Adrenal gland (tissue), 12 donors: Measurements from ENCODE around the gene MSMP. TPM values are rescaled to one million over a fixed set of nuclear protein-coding genes. Genes with fewer than 3 reads are reported as not detected.

Experiments
- DNase-seq, 7 donors: peaks; one replicate each; pipeline ENCODE4 v3.0.0-alpha.2; 2019 to 2020
- H3K27ac ChIP-seq, 5 donors: fragments of 200-600 bp; sonication (generic) in 4 of 5; 1 replicate in 3 of 5; 2 replicates in 2 of 5; pipeline versions ENCODE4 v1.5.1 to v1.8.0; 2016 to 2020; ENCODE audit warnings: mild to moderate bottlenecking in 1 of 5
- H3K27me3 ChIP-seq: fragments of 200-600 bp; 2 replicates; pipeline ENCODE4 v1.8.0; 2021
- H3K36me3 ChIP-seq, 2 donors: fragments of 200-600 bp; replicated peaks in 1 of 2; 1 replicate in 1 of 2; 2 replicates in 1 of 2; pipeline versions ENCODE4 v1.5.1 to v1.8.0; 2018 to 2022
- H3K4me1 ChIP-seq, 2 donors: fragments of 200-600 bp; replicated peaks in 1 of 2; 1 replicate in 1 of 2; 2 replicates in 1 of 2; pipeline versions ENCODE4 v1.5.1 to v1.8.0; 2018 to 2021
- H3K4me3 ChIP-seq, 4 donors: fragments of 200-600 bp; sonication (generic) in 3 of 4; one replicate each; pipeline ENCODE4 v1.5.1; 2016 to 2018
- H3K9me3 ChIP-seq, 3 donors: fragments of 200-600 bp; sonication (generic) in 1 of 3; replicated peaks in 1 of 3; 1 replicate in 2 of 3; 2 replicates in 1 of 3; pipeline versions ENCODE4 v1.5.1 to v1.8.0; 2016 to 2021
- CTCF ChIP-seq, 6 experiments: fragments of 450-650 bp in 4 of 6; fragments of 200-600 bp in 2 of 6; sonication (generic) in 1 of 6; IDR thresholded peaks; 1 replicate in 5 of 6; 2 replicates in 1 of 6; pipeline versions ENCODE4 v1.5.1 to v1.8.0; 2016 to 2021; ENCODE audit warnings: antibody characterized with exemption in 6 of 6, mild to moderate bottlenecking in 2 of 6, moderate library complexity in 1 of 6
- POLR2A ChIP-seq, 2 donors: fragments of 450-650 bp; IDR thresholded peaks; one replicate each; pipeline ENCODE4 v1.6.1; 2017; ENCODE audit warnings: antibody characterized with exemption in 2 of 2, mild to moderate bottlenecking in 2 of 2, moderate library complexity in 1 of 2
- WGBS, 4 donors: extraction: QIAGEN DNeasy Blood & Tissue Kit in 2 of 4; methylation state at CpG; one replicate each; pipeline versions ENCODE4 v1.1.5 to v1.1.7; 2013 to 2017; 5-methylcytosine and 5-hydroxymethylcytosine counted together
- intact Hi-C, 2 donors: fragments of 100-400 bp; cut with DNase I; formaldehyde crosslinking; loops; one replicate each; pipeline versions ENCODE4 v1.14.1 to v1.15.0; 2022 to 2023
- polyA plus RNA-seq, 3 donors: library from polyadenylated mRNA; stranded (reverse); fragments of 200-250 nt in 2 of 3; fragments of 350-450 nt in 1 of 3; fragmentation: Illumina TruSeq in 1 of 3; extraction: RNeasy Lipid Tissue Mini Kit (QIAGEN cat#74804) in 1 of 3; gene quantifications; one replicate each; pipeline ENCODE4 v1.2.3, GENCODE V29; 2013 to 2014
- total RNA-seq, 9 donors: library from RNA; depleted of rRNA in 4 of 9; stranded (reverse); fragments of >200 nt in 4 of 9; fragments of 120-200 nt in 1 of 9; fragmentation: NEBNext Ultra II Directional in 1 of 9; extraction: Animal tissue kit (Norgen Biotek cat#: 25700) in 1 of 9; gene quantifications; one replicate each; pipeline versions ENCODE4 v1.1.0 to v1.2.4, GENCODE V29; 2013 to 2023
- donor health status: healthy with polysubstance abuse.
- donor health status: Bipolar disorder and iron deficiency.
- donor health status: DM: yes; HTN: yes; CAD: no.
- donor health status: DM: no; HTN: no; CAD: no.
- donor health status: DM: no; HTN: no; CAD: no.
- donor health status: DM: yes; HTN: yes; CAD: no.

MSMP gene
- total and polyA plus RNA-seq, 12 donors: 0.56 to 2.0 (median 1.2) TPM; not detected in 8

- TF ChIP-seq CTCF (IDR thresholded peaks at IDR 0.05) (no peak), POLR2A (IDR thresholded peaks at IDR 0.05) (no peak)
- DNase-seq: peak in 1 of 7 donors; percentile 35
- Histone ChIP-seq H3K27me3 (no peaks in the 10 kb centered on the region), H3K9me3 (no peaks in the 10 kb centered on the region), H3K4me3 (peak overlapping the region in 1 of 4 donors; percentile 92), H3K27ac (peak overlapping the region in 4 of 5 donors; percentile 51 to 95 (median 82)), H3K36me3 (peaks cover 0 to 40% of the 10 kb centered on the region in 2 donors), H3K4me1 (peaks cover 34 to 39% of the 10 kb centered on the region in 2 donors)
- WGBS, 4 donors: 46 to 49% (median 47%) methylated on average over 3 to 4 of the region's 4 CpGs
- intact Hi-C loops: no loop called here
Measured at GRCh38 chr9:35750256-35750531, 3.9 kb downstream of the MSMP start.

GRCh38 chr9:35749515-35750255, 4.4 kb downstream of the MSMP start:
- H3K4me1 ChIP-seq: peaks cover 34 to 44% of the 10 kb centered on the region in 2 donors
- intact Hi-C loops: no loop called here
- peak in 3 of 7 donors; percentile 40 to 69 (median 47) for DNase-seq
- peaks cover 0 to 40% of the 10 kb centered on the region in 2 donors for H3K36me3 ChIP-seq
- H3K4me3 ChIP-seq: peak overlapping the region in 3 of 4 donors; percentile 71 to 92 (median 90)
- TF ChIP-seq POLR2A (IDR thresholded peaks at IDR 0.05): peak in 1 of 2 donors; percentile 5
- TF ChIP-seq CTCF (IDR thresholded peaks at IDR 0.05): no peak
- peak overlapping the region in 4 of 5 donors; percentile 51 to 95 (median 82) for H3K27ac ChIP-seq
- H3K27me3 ChIP-seq: no peaks in the 10 kb centered on the region
- no peaks in the 10 kb centered on the region for H3K9me3 ChIP-seq
- WGBS, 4 donors: 1 to 2% (median 2%) methylated on average over 12 to 19 of the region's 19 CpGs

GRCh38 chr9:35748858-35749514, 5.1 kb downstream of the MSMP start, which contains the start of the genes GBA2 and RGP1:
TSS of gene GBA2 (minus strand) at chr9:35749228. CDS start at chr9:35748704, 524 bp downstream.
TSS of gene RGP1 (plus strand) at chr9:35749287. CDS start at chr9:35749756, 469 bp downstream.
- H3K36me3 ChIP-seq: peaks cover 0 to 41% of the 10 kb centered on the region in 2 donors
- TF ChIP-seq CTCF (IDR thresholded peaks at IDR 0.05): no peak
- peak in 1 of 2 donors; percentile 60 for TF ChIP-seq POLR2A (IDR thresholded peaks at IDR 0.05)
- no peaks in the 10 kb centered on the region for H3K9me3 ChIP-seq
- H3K27ac ChIP-seq: peak within 1 kb of the TSS; percentile 51 to 95 (median 77)
- DNase-seq: peak; percentile 79 to 86 (median 83)
- no peaks in the 10 kb centered on the region for H3K27me3 ChIP-seq
- WGBS, 4 donors: 0 to 1% (median 0%) methylated on average over 12 to 69 of the region's 69 CpGs
- peaks cover 34 to 48% of the 10 kb centered on the region in 2 donors for H3K4me1 ChIP-seq
- peak within 1 kb of the TSS; percentile 17 to 92 (median 80) for H3K4me3 ChIP-seq
- intact Hi-C loops: no loop called here

- 0 to 1% (median 0%) methylated on average over 7 to 24 of the region's 24 CpGs for WGBS, 4 donors
- Histone ChIP-seq H3K36me3 (peaks cover 0 to 41% of the 10 kb centered on the region in 2 donors), H3K4me3 (peak overlapping the region; percentile 17 to 92 (median 80)), H3K9me3 (no peaks in the 10 kb centered on the region), H3K27me3 (no peaks in the 10 kb centered on the region), H3K4me1 (peaks cover 34 to 48% of the 10 kb centered on the region in 2 donors), H3K27ac (peak overlapping the region; percentile 51 to 95 (median 77))
- intact Hi-C loops: no loop called here
- TF ChIP-seq CTCF (IDR thresholded peaks at IDR 0.05) (no peak), POLR2A (IDR thresholded peaks at IDR 0.05) (no peak)
- peak in 1 of 7 donors; percentile 32 for DNase-seq
Measured at GRCh38 chr9:35748242-35748857, 5.7 kb downstream of the MSMP start.
